ENCODE results near the gene ENOX2. TPM values are rescaled to one million over a fixed set of nuclear protein-coding genes. Genes with fewer than 3 reads are reported as not detected.

Gene ENOX2
- total and polyA plus RNA-seq, 7 donors, result 4.7 to 13.4 (median 10.5) TPM

DNA sequence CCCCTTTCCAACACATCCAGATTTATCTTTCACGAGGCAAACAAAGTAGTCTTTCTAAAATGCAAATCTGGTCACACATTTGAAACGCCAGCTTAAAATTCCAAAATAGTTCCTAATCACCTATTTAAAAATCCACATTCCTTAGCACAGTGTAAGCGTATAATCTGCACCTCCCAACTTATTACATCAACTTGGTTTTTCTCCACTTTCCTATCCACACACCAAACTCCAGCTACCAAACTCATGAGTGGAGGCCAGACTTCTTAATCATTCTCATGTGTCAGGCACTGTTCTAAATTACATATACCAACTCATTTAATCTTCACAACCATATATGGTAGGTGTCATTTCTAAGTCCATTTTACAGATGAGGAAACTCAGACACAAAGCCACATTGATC is 33.8 kb downstream of the ENOX2 start:
- DNase-seq, result no peak
- TF ChIP-seq, protein P1, sequence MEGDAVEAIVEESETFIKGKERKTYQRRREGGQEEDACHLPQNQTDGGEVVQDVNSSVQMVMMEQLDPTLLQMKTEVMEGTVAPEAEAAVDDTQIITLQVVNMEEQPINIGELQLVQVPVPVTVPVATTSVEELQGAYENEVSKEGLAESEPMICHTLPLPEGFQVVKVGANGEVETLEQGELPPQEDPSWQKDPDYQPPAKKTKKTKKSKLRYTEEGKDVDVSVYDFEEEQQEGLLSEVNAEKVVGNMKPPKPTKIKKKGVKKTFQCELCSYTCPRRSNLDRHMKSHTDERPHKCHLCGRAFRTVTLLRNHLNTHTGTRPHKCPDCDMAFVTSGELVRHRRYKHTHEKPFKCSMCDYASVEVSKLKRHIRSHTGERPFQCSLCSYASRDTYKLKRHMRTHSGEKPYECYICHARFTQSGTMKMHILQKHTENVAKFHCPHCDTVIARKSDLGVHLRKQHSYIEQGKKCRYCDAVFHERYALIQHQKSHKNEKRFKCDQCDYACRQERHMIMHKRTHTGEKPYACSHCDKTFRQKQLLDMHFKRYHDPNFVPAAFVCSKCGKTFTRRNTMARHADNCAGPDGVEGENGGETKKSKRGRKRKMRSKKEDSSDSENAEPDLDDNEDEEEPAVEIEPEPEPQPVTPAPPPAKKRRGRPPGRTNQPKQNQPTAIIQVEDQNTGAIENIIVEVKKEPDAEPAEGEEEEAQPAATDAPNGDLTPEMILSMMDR (IDR thresholded peaks at IDR 0.05), result no peak
- Histone ChIP-seq H3K27me3 (ENCODE audit: insufficient read depth in 3 of 3, low read length in 2 of 3) (no peaks in the 10 kb centered on the region), H3K4me3 (no peak overlapping the region), H3K27ac (no peak overlapping the region), H3K9me3 (peaks cover 4% of the 10 kb centered on the region), H3K4me1 (no peaks in the 10 kb centered on the region), H3K36me3 (ENCODE audit: insufficient read depth in 1 of 2, low read depth in 1 of 2) (no peaks in the 10 kb centered on the region)
- 62 to 89% (median 75%) methylated on average over 3 of the region's 3 CpGs for WGBS, 3 donors
- ATAC-seq, result no peak
- intact Hi-C loops (cut with DNase I), result no loop called here

DNA sequence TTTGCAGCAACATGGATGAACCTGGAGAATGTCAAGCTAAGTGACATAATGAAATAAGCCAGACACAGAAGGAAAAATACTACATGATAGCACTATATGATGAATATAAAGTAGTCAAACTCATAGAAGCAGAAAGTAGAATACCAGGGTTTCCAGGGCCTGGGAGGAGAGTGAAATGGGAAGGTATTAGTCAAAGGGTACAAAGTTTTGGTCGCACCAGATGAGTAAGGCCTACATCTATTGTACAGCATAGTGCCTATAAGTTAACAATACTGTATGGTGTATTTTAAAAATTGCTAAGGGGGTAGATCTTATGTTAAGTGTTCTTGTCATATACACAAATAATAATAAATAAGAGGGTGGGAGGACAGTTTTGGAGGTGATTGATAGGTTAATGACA is 41.5 kb downstream of the ENOX2 start:
- H3K27me3 ChIP-seq (ENCODE audit: insufficient read depth in 3 of 3, low read length in 2 of 3), result no peaks in the 10 kb centered on the region
- intact Hi-C loops (cut with DNase I), result no loop called here
- no peaks in the 10 kb centered on the region for H3K4me1 ChIP-seq
- ATAC-seq, result no peak
- TF ChIP-seq, protein P1 (IDR thresholded peaks at IDR 0.05), result no peak
- H3K4me3 ChIP-seq, result no peak overlapping the region
- WGBS, 3 donors, result 79 to 100% (median 100%) methylated on average over 1 of the region's 1 CpG
- H3K36me3 ChIP-seq (ENCODE audit: insufficient read depth in 1 of 2, low read depth in 1 of 2), result no peaks in the 10 kb centered on the region
- no peaks in the 10 kb centered on the region for H3K9me3 ChIP-seq
- H3K27ac ChIP-seq, result no peak overlapping the region
- DNase-seq, result no peak

- H3K4me1 ChIP-seq, result no peaks in the 10 kb centered on the region
- WGBS, 3 donors, result 25 to 47% (median 28%) methylated on average over 1 of the region's 1 CpG
- no peak overlapping the region for H3K4me3 ChIP-seq
- DNase-seq (no peak), ATAC-seq (no peak)
- no peaks in the 10 kb centered on the region for H3K27me3 ChIP-seq (ENCODE audit: insufficient read depth in 3 of 3, low read length in 2 of 3)
- H3K9me3 ChIP-seq, result no peaks in the 10 kb centered on the region
- no peaks in the 10 kb centered on the region for H3K36me3 ChIP-seq (ENCODE audit: insufficient read depth in 1 of 2, low read depth in 1 of 2)
- TF ChIP-seq, protein P1 (IDR thresholded peaks at IDR 0.05), result no peak
- H3K27ac ChIP-seq, result no peak overlapping the region
- intact Hi-C loops (cut with DNase I), result no loop called here
These were observed 45.8 kb downstream of the ENOX2 start for GRCh38 chrX:130857207-130857606.

GRCh38 chrX:130851569-130851968 is 51.4 kb downstream of the ENOX2 start:
- intact Hi-C loops (cut with DNase I), result no loop called here

GRCh38 chrX:130848763-130849162 is 54.2 kb downstream of the ENOX2 start:
- Histone ChIP-seq H3K27ac (no peak overlapping the region), H3K4me3 (no peak overlapping the region), H3K36me3 (ENCODE audit: insufficient read depth in 1 of 2, low read depth in 1 of 2) (no peaks in the 10 kb centered on the region), H3K4me1 (no peaks in the 10 kb centered on the region), H3K27me3 (ENCODE audit: insufficient read depth in 3 of 3, low read length in 2 of 3) (no peaks in the 10 kb centered on the region), H3K9me3 (no peaks in the 10 kb centered on the region)
- TF ChIP-seq, protein P1 (IDR thresholded peaks at IDR 0.05), result no peak
- intact Hi-C loops (cut with DNase I), result no loop called here
- WGBS, 3 donors, result 81 to 91% (median 86%) methylated on average over 2 of the region's 2 CpGs
- ATAC-seq (no peak), DNase-seq (no peak)

More at GRCh38 chrX:130851569-130851968, 51.4 kb downstream of the ENOX2 start:
- no peaks in the 10 kb centered on the region for H3K36me3 ChIP-seq (ENCODE audit: insufficient read depth in 1 of 2, low read depth in 1 of 2)
- H3K4me1 ChIP-seq, result no peaks in the 10 kb centered on the region
- no peaks in the 10 kb centered on the region for H3K9me3 ChIP-seq
- no peak for DNase-seq
- ATAC-seq, result no peak
- no peak overlapping the region for H3K4me3 ChIP-seq
- TF ChIP-seq, protein P1 (IDR thresholded peaks at IDR 0.05), result no peak
- no peak overlapping the region for H3K27ac ChIP-seq
- 68 to 94% (median 78%) methylated on average over 3 of the region's 3 CpGs for WGBS, 3 donors
- H3K27me3 ChIP-seq (ENCODE audit: insufficient read depth in 3 of 3, low read length in 2 of 3), result no peaks in the 10 kb centered on the region

Measured in psoas muscle (tissue), 8 donors.